ENCODE results near the gene SEMA3G.

The SEMA3G gene

DNA sequence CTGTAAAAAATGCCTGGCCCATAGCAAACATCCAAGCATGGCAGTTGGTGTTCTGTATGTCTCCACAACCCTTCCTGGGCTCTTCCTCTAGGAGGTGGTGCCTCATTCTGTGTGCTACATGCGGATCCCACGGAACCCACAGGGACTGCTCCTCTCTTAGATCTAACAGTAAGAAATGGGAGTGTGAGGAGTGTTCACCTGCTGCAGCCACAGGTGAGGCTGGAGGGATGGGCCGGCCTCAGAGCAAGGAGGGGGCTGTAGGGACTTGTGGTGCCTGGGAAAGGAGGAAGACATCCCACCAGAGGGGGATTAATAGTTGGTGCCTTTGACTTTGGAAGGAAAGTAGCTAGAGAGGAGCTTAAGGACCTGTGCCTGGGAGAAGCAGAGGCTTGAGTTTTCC is 22.2 kb downstream of the SEMA3G start:
- no peak for DNase-seq (ENCODE audit: low read depth)
- TF ChIP-seq, protein P1, sequence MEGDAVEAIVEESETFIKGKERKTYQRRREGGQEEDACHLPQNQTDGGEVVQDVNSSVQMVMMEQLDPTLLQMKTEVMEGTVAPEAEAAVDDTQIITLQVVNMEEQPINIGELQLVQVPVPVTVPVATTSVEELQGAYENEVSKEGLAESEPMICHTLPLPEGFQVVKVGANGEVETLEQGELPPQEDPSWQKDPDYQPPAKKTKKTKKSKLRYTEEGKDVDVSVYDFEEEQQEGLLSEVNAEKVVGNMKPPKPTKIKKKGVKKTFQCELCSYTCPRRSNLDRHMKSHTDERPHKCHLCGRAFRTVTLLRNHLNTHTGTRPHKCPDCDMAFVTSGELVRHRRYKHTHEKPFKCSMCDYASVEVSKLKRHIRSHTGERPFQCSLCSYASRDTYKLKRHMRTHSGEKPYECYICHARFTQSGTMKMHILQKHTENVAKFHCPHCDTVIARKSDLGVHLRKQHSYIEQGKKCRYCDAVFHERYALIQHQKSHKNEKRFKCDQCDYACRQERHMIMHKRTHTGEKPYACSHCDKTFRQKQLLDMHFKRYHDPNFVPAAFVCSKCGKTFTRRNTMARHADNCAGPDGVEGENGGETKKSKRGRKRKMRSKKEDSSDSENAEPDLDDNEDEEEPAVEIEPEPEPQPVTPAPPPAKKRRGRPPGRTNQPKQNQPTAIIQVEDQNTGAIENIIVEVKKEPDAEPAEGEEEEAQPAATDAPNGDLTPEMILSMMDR (IDR thresholded peaks at IDR 0.05; ENCODE audit: low read length, missing control alignments) = no peak
- H3K4me3 ChIP-seq (replicated peaks; ENCODE audit: low read depth, low read length) = no peak overlapping the region

DNA sequence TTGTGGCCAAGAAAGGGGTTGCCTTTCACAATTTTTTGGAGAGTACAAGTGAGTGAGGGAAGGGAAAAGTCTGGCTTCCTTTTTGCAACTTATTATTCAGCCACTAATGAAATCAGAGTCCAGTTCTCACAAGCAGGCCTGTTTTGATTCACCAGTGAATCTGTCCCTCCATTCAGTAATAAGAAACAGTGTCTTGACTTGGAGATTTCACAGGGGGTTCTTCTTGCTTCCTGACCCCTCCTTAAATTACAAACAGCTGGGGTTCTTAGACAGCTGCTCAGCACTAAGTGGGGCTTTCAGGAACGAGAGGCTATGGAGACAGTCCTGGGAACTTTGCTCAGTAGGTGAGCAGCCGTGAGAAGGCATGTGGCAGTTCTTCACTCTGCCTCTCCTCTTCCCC is 24.5 kb downstream of the SEMA3G start:
- no peak overlapping the region for H3K4me3 ChIP-seq (replicated peaks; ENCODE audit: low read depth, low read length)
- TF ChIP-seq, protein P1 (IDR thresholded peaks at IDR 0.05; ENCODE audit: low read length, missing control alignments) = no peak
- DNase-seq (ENCODE audit: low read depth) = no peak

GRCh38 chr3:52415800-52416199 is 29.1 kb downstream of the SEMA3G start:
- no peak overlapping the region for H3K4me3 ChIP-seq (replicated peaks; ENCODE audit: low read depth, low read length)
- TF ChIP-seq, protein P1 (IDR thresholded peaks at IDR 0.05; ENCODE audit: low read length, missing control alignments) = no peak
- DNase-seq (ENCODE audit: low read depth) = no peak

DNA sequence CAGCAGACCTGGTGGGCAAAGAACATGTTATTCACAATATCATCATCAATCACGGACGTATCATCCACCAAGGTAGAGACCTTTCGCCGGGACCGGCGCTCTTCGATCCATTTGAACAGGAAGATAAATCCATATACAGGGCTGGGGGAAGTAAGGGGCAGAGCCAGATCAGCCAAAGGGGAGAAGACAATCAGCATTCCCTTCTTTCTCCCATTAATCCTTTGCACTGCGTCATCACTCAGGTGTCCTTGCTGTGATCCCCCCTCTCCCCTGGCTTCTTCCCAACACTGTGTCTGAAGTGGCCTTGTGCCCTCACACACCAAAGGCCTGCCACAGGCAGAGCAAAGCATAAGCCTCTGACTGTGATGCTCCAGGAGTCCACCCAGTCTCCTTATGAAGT is 36.4 kb downstream of the SEMA3G start:
- H3K4me3 ChIP-seq (replicated peaks; ENCODE audit: low read depth, low read length) = peak overlapping the region; percentile 98
- no peak for DNase-seq (ENCODE audit: low read depth)
- TF ChIP-seq, protein P1 (IDR thresholded peaks at IDR 0.05; ENCODE audit: low read length, missing control alignments) = no peak

DNA sequence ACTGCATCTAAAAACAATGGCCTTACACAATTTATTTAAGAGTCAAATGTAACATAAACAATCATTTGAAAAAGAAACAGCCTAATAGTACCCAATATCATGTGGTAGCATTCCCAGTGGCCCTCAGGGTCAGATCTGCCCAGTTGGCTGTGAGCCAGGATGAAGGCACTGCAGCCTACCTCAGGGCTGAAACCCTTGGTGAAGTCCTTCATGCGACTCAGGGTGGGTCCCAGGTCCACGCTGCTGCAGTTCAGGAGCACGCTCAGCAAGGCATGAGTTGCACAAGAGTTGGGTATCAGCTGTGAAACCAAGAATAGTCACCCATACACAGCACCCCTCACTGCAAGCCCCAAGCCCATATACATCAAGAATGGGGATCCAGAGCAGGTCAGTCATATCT is 37.1 kb downstream of the SEMA3G start:
- no peak for DNase-seq (ENCODE audit: low read depth)
- no peak overlapping the region for H3K4me3 ChIP-seq (replicated peaks; ENCODE audit: low read depth, low read length)
- TF ChIP-seq, protein P1 (IDR thresholded peaks at IDR 0.05; ENCODE audit: low read length, missing control alignments) = no peak

DNA sequence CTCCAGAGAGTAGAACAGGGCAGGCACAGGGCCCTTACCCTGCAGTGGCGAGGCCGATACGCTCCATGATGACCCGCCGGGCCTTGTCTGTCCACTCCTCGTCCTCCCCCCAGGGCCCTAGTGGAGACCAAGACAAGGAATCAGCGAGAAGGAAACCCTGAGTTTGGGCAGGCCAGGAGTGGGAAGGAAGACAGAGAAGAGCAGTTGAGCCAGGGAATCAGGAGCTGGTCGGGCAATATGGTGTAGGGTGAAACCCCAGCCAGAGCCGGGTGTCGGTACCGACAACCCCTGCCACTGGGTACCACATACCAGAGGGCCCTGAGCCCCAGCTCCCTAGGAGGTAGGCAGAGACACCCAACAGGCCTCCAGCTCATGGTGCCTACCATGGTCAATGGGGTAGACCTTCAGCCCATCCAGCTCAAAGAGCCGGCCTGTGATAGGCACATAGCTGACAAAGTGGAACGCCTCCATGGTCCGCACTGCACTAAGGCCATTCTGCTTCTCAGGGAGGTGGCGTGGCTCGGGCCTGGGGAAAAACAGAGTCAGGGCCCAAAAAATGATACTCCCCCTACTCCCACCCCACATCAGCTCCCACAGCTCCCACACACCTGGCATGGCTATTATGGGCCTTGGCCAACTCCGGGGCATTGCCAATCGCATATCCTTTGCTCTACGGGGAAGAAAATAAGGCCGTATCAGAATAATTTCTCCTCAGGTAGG is 38.0 kb downstream of the SEMA3G start:
- TF ChIP-seq, protein P1 (IDR thresholded peaks at IDR 0.05; ENCODE audit: low read length, missing control alignments) = no peak
- DNase-seq (ENCODE audit: low read depth) = no peak
- H3K4me3 ChIP-seq (replicated peaks; ENCODE audit: low read depth, low read length) = no peak overlapping the region

DNA sequence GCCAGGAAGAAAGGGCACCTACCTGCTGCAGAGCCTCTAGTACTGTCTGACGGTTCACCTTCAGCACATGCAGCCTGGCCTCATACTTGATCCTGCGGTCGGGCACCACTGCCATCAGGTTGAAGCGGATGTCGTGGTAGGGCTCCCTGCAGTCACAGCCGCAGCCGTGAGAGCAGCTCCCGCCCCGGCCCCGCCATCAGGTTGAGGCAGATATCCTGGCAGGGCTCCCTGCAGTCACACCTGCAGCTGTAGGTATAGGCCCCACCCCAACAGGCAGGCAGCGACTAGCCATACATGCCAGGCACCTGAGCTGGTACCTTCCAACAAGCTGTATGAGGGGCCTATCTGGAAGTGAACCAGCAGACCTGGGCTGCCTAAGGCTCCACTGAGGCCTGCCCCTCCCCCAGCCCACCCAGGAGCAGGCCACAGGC is 38.7 kb downstream of the SEMA3G start:
- H3K4me3 ChIP-seq (replicated peaks; ENCODE audit: low read depth, low read length) = no peak overlapping the region
- TF ChIP-seq, protein P1 (IDR thresholded peaks at IDR 0.05; ENCODE audit: low read length, missing control alignments) = no peak
- DNase-seq (ENCODE audit: low read depth) = no peak
